Gastrocnemius medialis (tissue), 4 donors: ENCODE data around the gene AGPAT3. TPM values are rescaled to one million over a fixed set of nuclear protein-coding genes. Genes with fewer than 3 reads are reported as not detected.

Source experiments
- ATAC-seq, 2 donors: fragments of 150-250 bp; one replicate each; pipeline ENCODE4 v1.9.1; 2016
- DNase-seq, 2 donors: peaks; one replicate each; pipeline ENCODE4 v3.0.0-alpha.2; 2019
- H3K27ac ChIP-seq, 4 donors: fragments of 200-600 bp; sonication (generic); 1 replicate in 1 of 4; 2 replicates in 3 of 4; pipeline ENCODE4 v1.5.1; 2016 to 2018; ENCODE audit warnings: mild to moderate bottlenecking in 2 of 4, moderate library complexity in 1 of 4
- H3K27me3 ChIP-seq, 3 donors: fragments of 200-600 bp; sonication (generic) in 2 of 3; 1 replicate in 1 of 3; 2 replicates in 2 of 3; pipeline versions ENCODE4 v1.5.1 to v1.6.0; 2016 to 2019; ENCODE audit warnings: mild to moderate bottlenecking in 1 of 3, moderate library complexity in 1 of 3
- H3K36me3 ChIP-seq, 2 donors: fragments of 200-600 bp; sonication (generic) in 1 of 2; one replicate each; pipeline ENCODE4 v1.5.1; 2017 to 2018
- H3K4me1 ChIP-seq, 2 donors: fragments of 200-600 bp; sonication (generic) in 1 of 2; one replicate each; pipeline ENCODE4 v1.5.1; 2016 to 2017; ENCODE audit warnings: mild to moderate bottlenecking in 2 of 2
- H3K4me3 ChIP-seq, 4 donors: fragments of 200-600 bp; sonication (generic) in 3 of 4; 1 replicate in 1 of 4; 2 replicates in 3 of 4; pipeline ENCODE4 v1.5.1; 2016 to 2019; ENCODE audit warnings: mild to moderate bottlenecking in 2 of 4
- H3K9me3 ChIP-seq, 3 donors: fragments of 200-600 bp; sonication (generic) in 2 of 3; 1 replicate in 1 of 3; 2 replicates in 2 of 3; pipeline ENCODE4 v1.5.1; 2016 to 2019
- POLR2A ChIP-seq, 2 donors: fragments of 450-650 bp; IDR thresholded peaks; one replicate each; pipeline ENCODE4 v1.6.1; 2017; ENCODE audit warnings: antibody characterized with exemption in 2 of 2, mild to moderate bottlenecking in 2 of 2, moderate library complexity in 2 of 2
- in situ Hi-C, 4 donors: fragments of 200-750 bp; cut with MboI; loops; one replicate each; pipeline versions ENCODE4 v1.15.0 to v1.8.0; 2017; ENCODE audit warnings: low sequenced_read_pairs in 4 of 4
- intact Hi-C: fragments of 100-400 bp; cut with DNase I; formaldehyde crosslinking; loops from one replicate; pipeline ENCODE4 v1.15.1; 2023; ENCODE audit warnings: low total_unique reads
- total RNA-seq, 4 donors: library from RNA; depleted of rRNA; stranded (reverse); fragments of >200 nt; gene quantifications; one replicate each; pipeline versions ENCODE4 v1.1.0 to v1.2.3, GENCODE V29; 2016
- TF ChIP-seq, protein P1 (sequence below), 5 experiments: fragments of 450-650 bp in 3 of 5; fragments of 200-600 bp in 2 of 5; sonication (generic) in 2 of 5; IDR thresholded peaks in 4 of 5; conservative IDR thresholded peaks in 1 of 5; 1 replicate in 4 of 5; 2 replicates in 1 of 5; pipeline ENCODE4 v1.5.1; 2016 to 2019; ENCODE audit warnings: antibody characterized with exemption in 5 of 5, mild to moderate bottlenecking in 3 of 5, moderate library complexity in 3 of 5

AGPAT3 gene
- total RNA-seq, 4 donors from 2014 or later, result 44.2 to 102 (median 59.3) TPM

DNA sequence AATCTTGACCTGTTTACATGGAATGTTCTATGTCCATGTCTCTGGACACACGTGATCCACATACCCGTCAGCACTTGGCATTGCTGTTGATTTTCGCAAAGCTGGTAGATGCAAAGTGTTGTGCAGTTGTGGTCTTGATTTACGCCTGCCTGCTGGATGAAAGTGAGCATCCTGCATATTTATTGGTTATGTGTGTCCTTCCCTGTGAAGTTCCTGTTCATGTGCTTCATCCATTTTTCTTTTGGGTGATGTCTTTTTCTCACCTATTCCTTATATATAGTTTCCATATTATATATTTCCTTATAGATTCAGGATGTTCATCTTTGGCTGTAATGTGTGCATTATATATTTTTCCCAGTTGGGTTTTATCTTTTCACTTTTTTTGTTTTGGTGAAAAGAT, 6.5 kb downstream of the AGPAT3 start:
- Histone ChIP-seq H3K9me3 (no peaks in the 10 kb centered on the region), H3K4me1 (peaks cover 49 to 60% of the 10 kb centered on the region in 2 donors), H3K27me3 (no peaks in the 10 kb centered on the region), H3K27ac (peak overlapping the region in 1 of 4 donors; percentile 96), H3K4me3 (no peak overlapping the region), H3K36me3 (no peaks in the 10 kb centered on the region)
- intact Hi-C loops, result no loop called here
- no peak for DNase-seq
- TF ChIP-seq POLR2A (IDR thresholded peaks at IDR 0.05), result no peak
- TF ChIP-seq, protein P1, sequence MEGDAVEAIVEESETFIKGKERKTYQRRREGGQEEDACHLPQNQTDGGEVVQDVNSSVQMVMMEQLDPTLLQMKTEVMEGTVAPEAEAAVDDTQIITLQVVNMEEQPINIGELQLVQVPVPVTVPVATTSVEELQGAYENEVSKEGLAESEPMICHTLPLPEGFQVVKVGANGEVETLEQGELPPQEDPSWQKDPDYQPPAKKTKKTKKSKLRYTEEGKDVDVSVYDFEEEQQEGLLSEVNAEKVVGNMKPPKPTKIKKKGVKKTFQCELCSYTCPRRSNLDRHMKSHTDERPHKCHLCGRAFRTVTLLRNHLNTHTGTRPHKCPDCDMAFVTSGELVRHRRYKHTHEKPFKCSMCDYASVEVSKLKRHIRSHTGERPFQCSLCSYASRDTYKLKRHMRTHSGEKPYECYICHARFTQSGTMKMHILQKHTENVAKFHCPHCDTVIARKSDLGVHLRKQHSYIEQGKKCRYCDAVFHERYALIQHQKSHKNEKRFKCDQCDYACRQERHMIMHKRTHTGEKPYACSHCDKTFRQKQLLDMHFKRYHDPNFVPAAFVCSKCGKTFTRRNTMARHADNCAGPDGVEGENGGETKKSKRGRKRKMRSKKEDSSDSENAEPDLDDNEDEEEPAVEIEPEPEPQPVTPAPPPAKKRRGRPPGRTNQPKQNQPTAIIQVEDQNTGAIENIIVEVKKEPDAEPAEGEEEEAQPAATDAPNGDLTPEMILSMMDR (IDR thresholded peaks at IDR 0.05 in 4 of 5, conservative IDR thresholded peaks at IDR 0.05 in 1 of 5), result no peak
- in situ Hi-C loops, result no loop called here
- no peak for ATAC-seq

DNA sequence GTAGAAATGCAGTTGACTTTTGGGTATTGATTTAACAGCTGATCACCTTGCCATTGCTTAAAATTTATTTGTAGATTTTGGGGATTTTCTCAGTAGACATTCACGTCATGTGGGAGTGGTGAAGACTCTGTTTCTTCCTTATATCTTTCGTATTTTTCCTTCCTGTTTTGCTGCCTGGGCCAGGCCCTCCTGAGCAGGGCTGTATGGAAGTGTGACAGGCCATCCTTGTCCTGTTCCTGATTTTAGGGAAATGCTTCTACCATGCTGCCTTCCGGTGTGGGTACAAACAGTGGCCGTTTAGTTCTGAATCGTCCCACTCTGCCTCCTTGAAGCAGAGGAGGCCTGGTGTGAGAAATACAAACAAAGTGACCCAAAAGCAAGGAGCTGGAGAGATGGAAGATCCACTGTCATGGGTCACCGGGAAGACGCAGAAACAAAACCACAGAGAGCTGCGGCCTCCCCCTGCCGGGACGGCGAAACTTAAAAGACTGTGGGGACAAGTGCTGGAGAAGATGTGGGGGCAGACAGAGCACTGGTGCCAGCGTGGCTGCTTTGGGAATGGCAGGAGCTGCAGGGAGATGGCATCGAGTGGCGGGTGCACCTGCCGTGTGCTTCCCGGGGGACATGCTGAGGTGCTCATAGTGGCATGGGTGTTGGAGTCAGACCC, 7.6 kb downstream of the AGPAT3 start:
- ATAC-seq (no peak), DNase-seq (no peak)
- Histone ChIP-seq H3K36me3 (no peaks in the 10 kb centered on the region), H3K9me3 (no peaks in the 10 kb centered on the region), H3K4me1 (peaks cover 37 to 52% of the 10 kb centered on the region in 2 donors), H3K27me3 (no peaks in the 10 kb centered on the region), H3K27ac (peak overlapping the region in 2 of 4 donors; percentile 29 to 46), H3K4me3 (no peak overlapping the region)
- in situ Hi-C loops, result no loop called here
- intact Hi-C loops, result no loop called here
- TF ChIP-seq, protein P1 (IDR thresholded peaks at IDR 0.05 in 4 of 5, conservative IDR thresholded peaks at IDR 0.05 in 1 of 5), result no peak
- TF ChIP-seq POLR2A (IDR thresholded peaks at IDR 0.05), result no peak

DNA sequence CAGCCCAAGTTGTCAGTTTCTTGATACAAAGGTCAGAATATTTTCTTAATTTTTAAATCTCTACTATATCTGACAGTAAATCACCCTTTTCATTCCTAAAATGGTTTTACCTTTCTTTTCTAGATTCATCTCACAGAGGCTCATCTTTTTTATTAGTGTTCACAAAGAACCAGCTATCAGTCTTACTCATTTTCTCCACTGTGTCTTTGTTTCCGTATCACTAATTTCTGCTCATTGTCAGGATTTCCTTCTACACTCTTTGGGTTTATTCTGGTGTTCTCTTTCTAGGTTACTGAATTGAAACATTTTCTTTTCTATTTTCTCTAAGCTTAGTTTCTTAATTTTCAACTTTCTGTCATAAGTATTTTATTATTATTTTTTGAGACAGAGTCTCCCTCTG, 8.7 kb downstream of the AGPAT3 start:
- intact Hi-C loops, result no loop called here
- H3K4me3 ChIP-seq, result no peak overlapping the region
- in situ Hi-C loops, result no loop called here
- H3K9me3 ChIP-seq, result no peaks in the 10 kb centered on the region
- no peak for DNase-seq
- ATAC-seq, result no peak
- no peaks in the 10 kb centered on the region for H3K27me3 ChIP-seq
- H3K27ac ChIP-seq, result peak overlapping the region; percentile 16 to 59 (median 43)
- TF ChIP-seq, protein P1 (IDR thresholded peaks at IDR 0.05 in 4 of 5, conservative IDR thresholded peaks at IDR 0.05 in 1 of 5), result no peak
- TF ChIP-seq POLR2A (IDR thresholded peaks at IDR 0.05), result no peak
- no peaks in the 10 kb centered on the region for H3K36me3 ChIP-seq
- peaks cover 28 to 46% of the 10 kb centered on the region in 2 donors for H3K4me1 ChIP-seq

DNA sequence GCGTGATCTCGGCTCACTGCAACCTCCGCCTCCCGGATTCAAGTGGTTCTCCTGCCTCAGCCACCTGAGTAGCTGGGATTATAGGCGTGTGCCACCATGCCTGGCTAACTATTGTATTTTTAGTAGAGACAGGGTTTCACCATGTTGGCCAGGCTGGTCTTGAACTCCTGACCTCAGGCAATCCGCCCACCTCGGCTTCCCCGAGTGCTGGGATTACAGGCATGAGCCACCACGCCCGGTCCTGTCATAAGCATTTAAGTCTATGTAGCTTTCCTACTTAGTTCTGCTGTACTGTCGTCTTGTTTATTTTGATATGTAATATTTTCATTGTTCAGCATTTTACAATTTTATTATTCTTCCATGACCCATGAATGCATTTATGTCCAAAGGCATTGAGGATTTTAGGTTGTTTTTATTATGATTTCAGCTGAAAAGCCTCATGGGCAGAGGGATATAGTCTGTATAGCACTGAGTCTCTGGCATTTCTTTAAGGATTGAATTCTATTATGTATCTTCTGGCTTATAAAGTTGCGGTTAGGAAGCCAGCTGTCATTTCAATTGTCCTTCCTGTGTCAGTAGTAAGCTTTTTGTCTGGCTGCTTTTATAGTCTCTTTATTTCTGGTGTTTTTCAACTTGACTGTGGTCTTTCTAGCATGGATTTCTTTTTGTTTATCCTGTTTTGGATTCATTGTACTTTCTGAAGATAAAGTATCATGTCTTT, 9.2 kb downstream of the AGPAT3 start:
- DNase-seq, result peak in 1 of 2 donors; percentile 58
- peak in 1 of 2 donors; percentile 42 for ATAC-seq
- H3K27ac ChIP-seq, result peak overlapping the region; percentile 16 to 59 (median 43)
- in situ Hi-C loops, result no loop called here
- intact Hi-C loops, result no loop called here
- no peak for TF ChIP-seq POLR2A (IDR thresholded peaks at IDR 0.05)
- TF ChIP-seq, protein P1 (IDR thresholded peaks at IDR 0.05 in 4 of 5, conservative IDR thresholded peaks at IDR 0.05 in 1 of 5), result no peak
- H3K36me3 ChIP-seq, result no peaks in the 10 kb centered on the region
- peaks cover 28 to 46% of the 10 kb centered on the region in 2 donors for H3K4me1 ChIP-seq
- H3K9me3 ChIP-seq, result no peaks in the 10 kb centered on the region
- no peak overlapping the region for H3K4me3 ChIP-seq
- H3K27me3 ChIP-seq, result no peaks in the 10 kb centered on the region
